H9 (cell line): ENCODE data around the gene PDE3A. TPM values are rescaled to one million over a fixed set of nuclear protein-coding genes. Genes with fewer than 3 reads are reported as not detected.

ENCODE experiments used
- DNase-seq: peaks from one replicate; pipeline ENCODE4 v3.0.0-alpha.2; 2017
- H2AFZ ChIP-seq: one replicate; pipeline ENCODE4 v1.6.1; 2013; ENCODE audit warnings: mild to moderate bottlenecking, low read length, control low read depth, moderate library complexity
- H2AK5ac ChIP-seq: 2 replicates; pipeline ENCODE4 v1.6.1; 2013; ENCODE audit warnings: low read length, control low read depth, mixed read lengths; ENCODE audit not compliant: insufficient read length
- H2BK120ac ChIP-seq: one replicate; pipeline ENCODE4 v1.6.1; 2013; ENCODE audit warnings: low read depth, mild to moderate bottlenecking, low read length, control low read depth, inconsistent platforms; ENCODE audit not compliant: poor library complexity, severe bottlenecking
- H2BK12ac ChIP-seq: 2 replicates; pipeline ENCODE4 v1.6.1; 2013; ENCODE audit warnings: low read length, control low read depth, mixed read lengths, low read depth; ENCODE audit not compliant: insufficient read length
- H2BK15ac ChIP-seq: 2 replicates; pipeline ENCODE4 v1.6.1; 2013; ENCODE audit warnings: low read depth, low read length, control low read depth
- H2BK20ac ChIP-seq: one replicate; pipeline ENCODE4 v1.6.1; 2013; ENCODE audit warnings: low read depth, mild to moderate bottlenecking, low read length, control low read depth, inconsistent platforms; ENCODE audit not compliant: poor library complexity, severe bottlenecking
- H2BK5ac ChIP-seq: 2 replicates; pipeline ENCODE4 v1.6.1; 2013; ENCODE audit warnings: low read length, control low read depth, mixed read lengths; ENCODE audit not compliant: insufficient read length
- H3K14ac ChIP-seq: 2 replicates; pipeline ENCODE4 v1.6.1; 2013; ENCODE audit warnings: low read length, control low read depth; ENCODE audit not compliant: insufficient read depth
- H3K18ac ChIP-seq: 2 replicates; pipeline ENCODE4 v1.6.1; 2013; ENCODE audit warnings: low read depth, mild to moderate bottlenecking, mixed read lengths, low read length, control low read depth; ENCODE audit not compliant: insufficient read length
- H3K23ac ChIP-seq: 2 replicates; pipeline ENCODE4 v1.6.1; 2013; ENCODE audit warnings: low read length, control low read depth, mixed read lengths, low read depth; ENCODE audit not compliant: insufficient read length
- H3K23me2 ChIP-seq: 2 replicates; pipeline ENCODE4 v1.6.1; 2013; ENCODE audit warnings: low read depth, mild to moderate bottlenecking, mixed read lengths, low read length, control low read depth; ENCODE audit not compliant: insufficient read length, poor library complexity, severe bottlenecking
- H3K27ac ChIP-seq: 2 replicates; pipeline ENCODE4 v1.5.1; 2013; ENCODE audit warnings: low read length, control low read depth, mixed read lengths, low read depth; ENCODE audit not compliant: insufficient read length
- H3K27me3 ChIP-seq: 2 replicates; pipeline ENCODE4 v1.6.1; 2013; ENCODE audit warnings: low read length, control low read depth, inconsistent platforms; ENCODE audit not compliant: insufficient read depth
- H3K4ac ChIP-seq: 2 replicates; pipeline ENCODE4 v1.6.1; 2013; ENCODE audit warnings: low read depth, mild to moderate bottlenecking, control low read depth, inconsistent platforms, low read length, moderate library complexity
- H3K4me1 ChIP-seq: 2 replicates; pipeline ENCODE4 v1.6.1; 2013; ENCODE audit warnings: low read length, control low read depth, inconsistent platforms; ENCODE audit not compliant: insufficient read depth
- H3K4me2 ChIP-seq: 2 replicates; pipeline ENCODE4 v1.6.1; 2013; ENCODE audit warnings: low read length, control low read depth, mixed read lengths; ENCODE audit not compliant: insufficient read length, insufficient read depth
- H3K56ac ChIP-seq: 2 replicates; pipeline ENCODE4 v1.6.1; 2013; ENCODE audit warnings: low read depth, mild to moderate bottlenecking, mixed read lengths, low read length, control low read depth; ENCODE audit not compliant: insufficient read length
- H3K79me1 ChIP-seq: 2 replicates; pipeline ENCODE4 v1.6.1; 2013; ENCODE audit warnings: low read depth, mild to moderate bottlenecking, moderate library complexity, low read length, control low read depth, inconsistent platforms; ENCODE audit not compliant: insufficient read depth, poor library complexity, severe bottlenecking
- H3K79me2 ChIP-seq: 2 replicates; pipeline ENCODE4 v1.6.1; 2013; ENCODE audit warnings: low read length, control low read depth, inconsistent platforms; ENCODE audit not compliant: insufficient read depth
- H3K9ac ChIP-seq: 2 replicates; pipeline ENCODE4 v1.6.1; 2013; ENCODE audit warnings: low read length, control low read depth, mixed read lengths; ENCODE audit not compliant: insufficient read length; ENCODE audit errors: extremely low read depth
- H3K9me3 ChIP-seq: one replicate; pipeline ENCODE4 v1.6.1; 2013; ENCODE audit warnings: low read depth, low read length, inconsistent platforms; ENCODE audit not compliant: control insufficient read depth
- H3T11ph ChIP-seq: one replicate; pipeline ENCODE4 v1.6.1; 2013; ENCODE audit warnings: mild to moderate bottlenecking, low read length, control low read depth, inconsistent platforms
- H4K20me1 ChIP-seq: one replicate; pipeline ENCODE4 v1.6.1; 2013; ENCODE audit not compliant: control insufficient read depth, insufficient read length, insufficient read depth
- H4K5ac ChIP-seq: 2 replicates; pipeline ENCODE4 v1.6.1; 2013; ENCODE audit warnings: low read depth, mild to moderate bottlenecking, mixed read lengths, low read length, control low read depth; ENCODE audit not compliant: insufficient read length
- H4K8ac ChIP-seq: replicated peaks from 2 replicates; pipeline ENCODE4 v1.6.1; 2013; ENCODE audit warnings: low read length, control low read depth, mixed read lengths, low read depth; ENCODE audit not compliant: insufficient read length
- H4K91ac ChIP-seq: 2 replicates; pipeline ENCODE4 v1.6.1; 2013; ENCODE audit warnings: low read depth, mild to moderate bottlenecking, moderate library complexity, mixed read lengths, low read length, control low read depth; ENCODE audit not compliant: insufficient read length
- H3K27ac Mint-ChIP-seq, 3 experiments: 2 replicates in 2 of 3; 3 replicates in 1 of 3; pipeline ENCODE4 v1.8.0; 2020 to 2021; ENCODE audit warnings: mixed read lengths in 3 of 3, mild to moderate bottlenecking in 1 of 3, moderate library complexity in 1 of 3
- H3K27me3 Mint-ChIP-seq: 2 replicates; pipeline ENCODE4 v1.8.0; 2021; ENCODE audit warnings: low read depth, mild to moderate bottlenecking, moderate library complexity, mixed read lengths
- H3K36me3 Mint-ChIP-seq, 3 experiments: 2 replicates in 2 of 3; 3 replicates in 1 of 3; pipeline ENCODE4 v1.8.0; 2020 to 2021; ENCODE audit warnings: low read depth in 3 of 3, mixed read lengths in 3 of 3; ENCODE audit not compliant: insufficient read depth in 1 of 3
- H3K4me1 Mint-ChIP-seq, 2 experiments: 2 replicates each; pipeline ENCODE4 v1.8.0; 2020; ENCODE audit warnings: mixed read lengths in 2 of 2
- H3K4me3 Mint-ChIP-seq, 2 experiments: 2 replicates in 1 of 2; 3 replicates in 1 of 2; pipeline ENCODE4 v1.8.0; 2020 to 2021; ENCODE audit warnings: mild to moderate bottlenecking in 2 of 2, mixed read lengths in 2 of 2, moderate library complexity in 1 of 2
- H3K9me3 Mint-ChIP-seq, 2 experiments: 2 replicates in 1 of 2; 3 replicates in 1 of 2; pipeline ENCODE4 v1.8.0; 2020; ENCODE audit warnings: mild to moderate bottlenecking in 2 of 2, mixed read lengths in 2 of 2, moderate library complexity in 1 of 2
- WGBS: extraction: QIAGEN DNeasy Blood & Tissue Kit; methylation state at CpG from one replicate; pipeline ENCODE4 v1.1.7; 2013; ENCODE audit warnings: missing lambda C conversion rate, low lambda C conversion rate, mixed read lengths; ENCODE audit not compliant: insufficient read length; ENCODE audit errors: extremely low coverage; 5-methylcytosine and 5-hydroxymethylcytosine counted together
- total RNA-seq: library from RNA; stranded (reverse); gene quantifications from 2 replicates; pipeline ENCODE4 v1.2.1, GENCODE V29; 2021
- TF ChIP-seq, protein P1 (sequence below): fragments of 200-600 bp; sonication (generic); conservative IDR thresholded peaks from 3 replicates; pipeline ENCODE4 v1.8.0; 2021; ENCODE audit warnings: antibody characterized with exemption, mild to moderate bottlenecking

PDE3A gene
- total RNA-seq, 1 experiment from 2014 or later: 3.0 TPM

DNA sequence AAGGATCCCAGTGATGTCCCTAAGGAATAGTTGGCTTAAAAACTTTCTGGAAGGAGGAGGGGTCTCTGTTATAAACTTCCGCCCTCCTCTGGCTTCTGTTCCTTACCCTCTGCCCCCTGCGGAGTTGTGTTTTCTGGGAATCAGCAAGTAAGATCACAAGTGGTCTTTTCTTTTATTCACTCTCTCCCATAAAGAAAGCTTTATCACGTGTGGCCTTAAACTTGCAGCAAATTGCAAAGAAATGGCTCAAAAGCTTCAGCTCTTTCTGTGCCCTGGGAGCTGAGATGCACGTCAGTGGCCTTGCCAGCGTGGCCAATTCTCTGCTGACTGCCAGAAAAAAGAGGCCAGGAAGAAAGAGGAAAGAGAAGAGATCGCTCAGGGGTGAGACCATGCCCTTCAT lies 326.9 kb downstream of the PDE3A start, which contains the start of gene SLCO1C1:
TSS of gene SLCO1C1 (plus strand) at position 101 of the 400 bp plus-strand sequence. CDS start 4,245 bp downstream, outside the sequence.
- Histone ChIP-seq H3K4me2 (no peak within 1 kb of the TSS), H4K20me1 (no peaks in the 10 kb centered on the region), H2BK20ac (no peak within 1 kb of the TSS), H3K9me3 (no peaks in the 10 kb centered on the region), H2AK5ac (no peak within 1 kb of the TSS), H3K23me2 (no peaks in the 10 kb centered on the region), H3K27me3 (no peaks in the 10 kb centered on the region), H2AFZ (peak within 1 kb of the TSS; percentile 86), H3K23ac (no peak within 1 kb of the TSS), H2BK15ac (peak within 1 kb of the TSS; percentile 68; the same call in 1 of the 2 replicates), H3K4me1 (no peaks in the 10 kb centered on the region), H3K14ac (peak within 1 kb of the TSS; percentile 47; the same call in 1 of the 2 replicates), H3T11ph (no peak within 1 kb of the TSS), H2BK5ac (no peak within 1 kb of the TSS), H4K5ac (no peak within 1 kb of the TSS), H3K27ac (no peak within 1 kb of the TSS), H3K18ac (peak within 1 kb of the TSS; percentile 58), H3K56ac (no peak within 1 kb of the TSS), H2BK120ac (no peak within 1 kb of the TSS), H3K79me1 (no peaks in the 10 kb centered on the region), H2BK12ac (no peak within 1 kb of the TSS), H3K4ac (no peak within 1 kb of the TSS), H3K9ac (no peak within 1 kb of the TSS), H3K79me2 (no peaks in the 10 kb centered on the region), H4K8ac (no peak within 1 kb of the TSS), H4K91ac (no peak within 1 kb of the TSS)
- TF ChIP-seq, protein P1, sequence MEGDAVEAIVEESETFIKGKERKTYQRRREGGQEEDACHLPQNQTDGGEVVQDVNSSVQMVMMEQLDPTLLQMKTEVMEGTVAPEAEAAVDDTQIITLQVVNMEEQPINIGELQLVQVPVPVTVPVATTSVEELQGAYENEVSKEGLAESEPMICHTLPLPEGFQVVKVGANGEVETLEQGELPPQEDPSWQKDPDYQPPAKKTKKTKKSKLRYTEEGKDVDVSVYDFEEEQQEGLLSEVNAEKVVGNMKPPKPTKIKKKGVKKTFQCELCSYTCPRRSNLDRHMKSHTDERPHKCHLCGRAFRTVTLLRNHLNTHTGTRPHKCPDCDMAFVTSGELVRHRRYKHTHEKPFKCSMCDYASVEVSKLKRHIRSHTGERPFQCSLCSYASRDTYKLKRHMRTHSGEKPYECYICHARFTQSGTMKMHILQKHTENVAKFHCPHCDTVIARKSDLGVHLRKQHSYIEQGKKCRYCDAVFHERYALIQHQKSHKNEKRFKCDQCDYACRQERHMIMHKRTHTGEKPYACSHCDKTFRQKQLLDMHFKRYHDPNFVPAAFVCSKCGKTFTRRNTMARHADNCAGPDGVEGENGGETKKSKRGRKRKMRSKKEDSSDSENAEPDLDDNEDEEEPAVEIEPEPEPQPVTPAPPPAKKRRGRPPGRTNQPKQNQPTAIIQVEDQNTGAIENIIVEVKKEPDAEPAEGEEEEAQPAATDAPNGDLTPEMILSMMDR: no peak
- Mint-ChIP-seq H3K4me1 (peaks cover 23 to 27% of the 10 kb centered on the region in 2 experiments), H3K27me3 (no peaks in the 10 kb centered on the region), H3K36me3 (no peaks in the 10 kb centered on the region), H3K9me3 (no peaks in the 10 kb centered on the region), H3K27ac (peak within 1 kb of the TSS; percentile 57 to 90 (median 83); a peak in 3 of 7 replicates), H3K4me3 (peak within 1 kb of the TSS in 1 of 2 experiments; percentile 12; a peak in 2 of 5 replicates)
- peak; percentile 37 for DNase-seq
- WGBS: no CpG with 5 or more reads among the region's 6 CpGs
